A549 (cell line): ENCODE data around the gene ANK3.

Source experiments
- EP300 ChIP-seq, 2 experiments: fragments of >200 bp; sonication (Bioruptor Twin); formaldehyde crosslinking; IDR thresholded peaks; 2 replicates in 1 of 2; 3 replicates in 1 of 2; pipeline ENCODE4 v1.6.1; 2016 to 2017
- TF ChIP-seq, protein P1 (sequence below): IDR thresholded peaks from 2 replicates; pipeline ENCODE4 v1.6.1; 2012; ENCODE audit warnings: low read depth, borderline replicate concordance
- TF ChIP-seq, protein P2 (sequence below): fragments of >200 bp; sonication (Bioruptor Twin); formaldehyde crosslinking; IDR thresholded peaks from 3 replicates; pipeline ENCODE4 v1.5.1; 2016

DNA sequence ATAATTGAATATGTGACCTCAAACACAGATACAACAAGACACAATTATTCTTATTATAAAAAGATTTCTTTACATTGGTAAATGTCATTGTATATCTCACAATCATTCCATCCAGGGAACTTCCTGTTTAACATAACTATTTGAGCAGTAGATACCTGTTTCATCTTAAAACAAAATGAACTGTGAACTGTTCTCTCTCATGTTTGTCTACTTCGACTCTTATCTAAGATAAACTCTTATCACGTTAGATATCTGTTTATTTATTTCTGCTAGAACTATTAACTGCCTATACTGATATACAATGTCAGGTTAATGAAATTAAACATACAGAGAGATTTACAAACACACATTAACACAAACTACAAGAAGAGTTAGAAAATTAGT is 20.1 kb downstream of the ANK3 start:
- TF ChIP-seq, protein P1, sequence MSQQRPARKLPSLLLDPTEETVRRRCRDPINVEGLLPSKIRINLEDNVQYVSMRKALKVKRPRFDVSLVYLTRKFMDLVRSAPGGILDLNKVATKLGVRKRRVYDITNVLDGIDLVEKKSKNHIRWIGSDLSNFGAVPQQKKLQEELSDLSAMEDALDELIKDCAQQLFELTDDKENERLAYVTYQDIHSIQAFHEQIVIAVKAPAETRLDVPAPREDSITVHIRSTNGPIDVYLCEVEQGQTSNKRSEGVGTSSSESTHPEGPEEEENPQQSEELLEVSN, result no peak
- TF ChIP-seq, protein P2, sequence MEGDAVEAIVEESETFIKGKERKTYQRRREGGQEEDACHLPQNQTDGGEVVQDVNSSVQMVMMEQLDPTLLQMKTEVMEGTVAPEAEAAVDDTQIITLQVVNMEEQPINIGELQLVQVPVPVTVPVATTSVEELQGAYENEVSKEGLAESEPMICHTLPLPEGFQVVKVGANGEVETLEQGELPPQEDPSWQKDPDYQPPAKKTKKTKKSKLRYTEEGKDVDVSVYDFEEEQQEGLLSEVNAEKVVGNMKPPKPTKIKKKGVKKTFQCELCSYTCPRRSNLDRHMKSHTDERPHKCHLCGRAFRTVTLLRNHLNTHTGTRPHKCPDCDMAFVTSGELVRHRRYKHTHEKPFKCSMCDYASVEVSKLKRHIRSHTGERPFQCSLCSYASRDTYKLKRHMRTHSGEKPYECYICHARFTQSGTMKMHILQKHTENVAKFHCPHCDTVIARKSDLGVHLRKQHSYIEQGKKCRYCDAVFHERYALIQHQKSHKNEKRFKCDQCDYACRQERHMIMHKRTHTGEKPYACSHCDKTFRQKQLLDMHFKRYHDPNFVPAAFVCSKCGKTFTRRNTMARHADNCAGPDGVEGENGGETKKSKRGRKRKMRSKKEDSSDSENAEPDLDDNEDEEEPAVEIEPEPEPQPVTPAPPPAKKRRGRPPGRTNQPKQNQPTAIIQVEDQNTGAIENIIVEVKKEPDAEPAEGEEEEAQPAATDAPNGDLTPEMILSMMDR, result no peak
- TF ChIP-seq EP300 (IDR thresholded peaks at IDR 0.05), result no peak
